Body of pancreas (tissue), 4 donors: ENCODE measurements around the gene ASTN1.

Experiments used
- POLR2A ChIP-seq, 3 donors: fragments of 450-650 bp; IDR thresholded peaks; one replicate each; pipeline ENCODE4 v1.6.1; 2016; ENCODE audit warnings: antibody characterized with exemption in 3 of 3, mild to moderate bottlenecking in 2 of 3
- TF ChIP-seq, protein P1 (sequence below), 7 experiments: fragments of 450-650 bp in 4 of 7; fragments of 200-600 bp in 3 of 7; sonication (generic) in 3 of 7; IDR thresholded peaks; one replicate each; pipeline ENCODE4 v1.5.1; 2016 to 2019; ENCODE audit warnings: antibody characterized with exemption in 7 of 7

DNA sequence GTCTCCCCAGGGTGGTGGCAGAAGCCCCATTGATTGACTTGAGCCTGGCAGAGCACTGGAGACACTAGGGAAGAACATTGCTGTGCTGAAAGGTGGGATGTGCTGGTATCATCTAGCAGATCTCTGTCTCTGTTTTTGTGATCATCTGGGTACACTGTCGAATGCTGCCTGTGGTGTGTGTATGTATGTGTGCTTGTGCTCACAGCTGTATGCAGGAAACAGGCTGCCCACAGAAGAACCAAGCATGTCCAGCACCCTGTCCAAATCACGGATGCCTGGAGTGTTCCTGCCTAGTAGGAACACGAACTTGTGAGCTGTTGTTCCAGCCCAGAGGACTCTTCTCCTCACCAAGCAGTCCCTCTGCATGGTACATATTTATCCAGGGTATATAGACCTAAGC, 7.8 kb upstream of the ASTN1 start:
- TF ChIP-seq POLR2A (IDR thresholded peaks at IDR 0.05): no peak
- TF ChIP-seq, protein P1, sequence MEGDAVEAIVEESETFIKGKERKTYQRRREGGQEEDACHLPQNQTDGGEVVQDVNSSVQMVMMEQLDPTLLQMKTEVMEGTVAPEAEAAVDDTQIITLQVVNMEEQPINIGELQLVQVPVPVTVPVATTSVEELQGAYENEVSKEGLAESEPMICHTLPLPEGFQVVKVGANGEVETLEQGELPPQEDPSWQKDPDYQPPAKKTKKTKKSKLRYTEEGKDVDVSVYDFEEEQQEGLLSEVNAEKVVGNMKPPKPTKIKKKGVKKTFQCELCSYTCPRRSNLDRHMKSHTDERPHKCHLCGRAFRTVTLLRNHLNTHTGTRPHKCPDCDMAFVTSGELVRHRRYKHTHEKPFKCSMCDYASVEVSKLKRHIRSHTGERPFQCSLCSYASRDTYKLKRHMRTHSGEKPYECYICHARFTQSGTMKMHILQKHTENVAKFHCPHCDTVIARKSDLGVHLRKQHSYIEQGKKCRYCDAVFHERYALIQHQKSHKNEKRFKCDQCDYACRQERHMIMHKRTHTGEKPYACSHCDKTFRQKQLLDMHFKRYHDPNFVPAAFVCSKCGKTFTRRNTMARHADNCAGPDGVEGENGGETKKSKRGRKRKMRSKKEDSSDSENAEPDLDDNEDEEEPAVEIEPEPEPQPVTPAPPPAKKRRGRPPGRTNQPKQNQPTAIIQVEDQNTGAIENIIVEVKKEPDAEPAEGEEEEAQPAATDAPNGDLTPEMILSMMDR (IDR thresholded peaks at IDR 0.05): no peak
